Hepatocyte (in vitro differentiated cells): Measurements from ENCODE around the gene RSU1. TPM values are rescaled to one million over a fixed set of nuclear protein-coding genes. Genes with fewer than 3 reads are reported as not detected.
A peak's percentile ranks its signal among the peaks of the same experiment; 100 is the strongest.

Experiments
- DNase-seq: peaks from one replicate; pipeline ENCODE4 v3.0.0-alpha.2; 2016; ENCODE audit warnings: low spot score
- H2AFZ ChIP-seq: fragments of 200-600 bp; sonication (generic); 2 replicates; pipeline ENCODE4 v1.6.0; 2016; ENCODE audit warnings: antibody characterized with exemption, mild to moderate bottlenecking
- H3K27ac ChIP-seq: fragments of 200-600 bp; sonication (generic); 2 replicates; pipeline ENCODE4 v1.5.1; 2016; ENCODE audit warnings: mild to moderate bottlenecking
- H3K27me3 ChIP-seq: fragments of 200-600 bp; sonication (generic); 2 replicates; pipeline ENCODE4 v1.6.1; 2016
- H3K36me3 ChIP-seq: fragments of 200-600 bp; sonication (generic); replicated peaks from 2 replicates; pipeline ENCODE4 v1.5.1; 2016; ENCODE audit warnings: low read depth; ENCODE audit not compliant: insufficient read depth
- H3K4me1 ChIP-seq: fragments of 200-600 bp; sonication (generic); 2 replicates; pipeline ENCODE4 v1.5.1; 2016; ENCODE audit warnings: mild to moderate bottlenecking, moderate library complexity; ENCODE audit not compliant: insufficient read depth
- H3K4me2 ChIP-seq: fragments of 200-600 bp; sonication (generic); 2 replicates; pipeline ENCODE4 v1.6.0; 2016
- H3K4me3 ChIP-seq: fragments of 200-600 bp; sonication (generic); 2 replicates; pipeline ENCODE4 v1.5.1; 2016; ENCODE audit warnings: mild to moderate bottlenecking
- H3K79me2 ChIP-seq: fragments of 200-600 bp; sonication (generic); 2 replicates; pipeline ENCODE4 v1.6.0; 2017; ENCODE audit warnings: mild to moderate bottlenecking
- H3K9me2 ChIP-seq: fragments of 200-600 bp; sonication (generic); replicated peaks from 2 replicates; pipeline ENCODE4 v1.6.0; 2017; ENCODE audit warnings: mild to moderate bottlenecking; ENCODE audit not compliant: insufficient read depth
- H3K9me3 ChIP-seq: fragments of 200-600 bp; sonication (generic); 2 replicates; pipeline ENCODE4 v1.5.1; 2016; ENCODE audit warnings: low read depth, mild to moderate bottlenecking
- H4K20me1 ChIP-seq: fragments of 200-600 bp; sonication (generic); 2 replicates; pipeline ENCODE4 v1.6.0; 2016; ENCODE audit warnings: mild to moderate bottlenecking; ENCODE audit not compliant: insufficient read depth, poor library complexity, severe bottlenecking
- CTCF ChIP-seq: fragments of 200-600 bp; sonication (generic); IDR thresholded peaks from 2 replicates; pipeline ENCODE4 v1.5.1; 2016; ENCODE audit warnings: antibody characterized with exemption, mild to moderate bottlenecking; ENCODE audit not compliant: poor library complexity
- EZH2 ChIP-seq: fragments of 200-600 bp; sonication (generic); IDR thresholded peaks from 2 replicates; pipeline ENCODE4 v1.6.1; 2016; ENCODE audit warnings: antibody characterized with exemption, mild to moderate bottlenecking, borderline replicate concordance
- EZH2phosphoT487 ChIP-seq: fragments of 200-600 bp; sonication (generic); IDR thresholded peaks from one replicate; pipeline ENCODE4 v1.6.1; 2018; ENCODE audit warnings: antibody characterized with exemption, mild to moderate bottlenecking, low read depth, moderate library complexity; ENCODE audit not compliant: unreplicated experiment, severe bottlenecking
- WGBS: methylation state at CpG from one replicate; pipeline ENCODE4 v1.1.6; 2016; ENCODE audit warnings: low lambda C conversion rate; ENCODE audit errors: missing lambda C conversion rate; 5-methylcytosine and 5-hydroxymethylcytosine counted together
- polyA plus RNA-seq: library from polyadenylated mRNA; unstranded; fragments of >200 nt; fragmentation: Nextera tagmentation; extraction: Ambion mirVana; gene quantifications from 2 replicates; pipeline ENCODE4 v1.2.1, GENCODE V29; 2016
- total RNA-seq: library from RNA; depleted of rRNA; stranded (reverse); fragments of >200 nt; gene quantifications from 2 replicates; pipeline ENCODE4 v1.2.3, GENCODE V29; 2014

Gene RSU1
- total and polyA plus RNA-seq, 2 experiments from 2014 or later, result 37.0 to 52.3 TPM

GRCh38 chr10:16768702-16769101 lies 48.5 kb downstream of the RSU1 start:
- no peaks in the 10 kb centered on the region for H3K4me1 ChIP-seq
- H3K9me3 ChIP-seq, result no peaks in the 10 kb centered on the region
- no peak overlapping the region for H3K27ac ChIP-seq
- no peak overlapping the region for H3K4me3 ChIP-seq
- 96% methylated on average over 5 of the region's 5 CpGs for WGBS
- no peaks in the 10 kb centered on the region for H3K79me2 ChIP-seq
- H2AFZ ChIP-seq, result no peak overlapping the region
- no peak for DNase-seq
- H3K4me2 ChIP-seq, result no peak overlapping the region
- H3K36me3 ChIP-seq, result no peaks in the 10 kb centered on the region
- H3K9me2 ChIP-seq, result no peaks in the 10 kb centered on the region
- no peaks in the 10 kb centered on the region for H3K27me3 ChIP-seq
- no peaks in the 10 kb centered on the region for H4K20me1 ChIP-seq
- TF ChIP-seq EZH2phosphoT487, result no peak
- no peak for TF ChIP-seq EZH2

GRCh38 chr10:16765509-16766375 lies 51.5 kb downstream of the RSU1 start:
- Histone ChIP-seq H3K9me3 (no peaks in the 10 kb centered on the region), H3K4me2 (no peak overlapping the region), H3K27ac (no peak overlapping the region), H3K4me3 (no peak overlapping the region), H3K9me2 (no peaks in the 10 kb centered on the region), H3K4me1 (no peaks in the 10 kb centered on the region), H3K27me3 (no peaks in the 10 kb centered on the region), H3K79me2 (no peaks in the 10 kb centered on the region), H2AFZ (no peak overlapping the region), H3K36me3 (no peaks in the 10 kb centered on the region), H4K20me1 (no peaks in the 10 kb centered on the region)
- DNase-seq, result peak; percentile 11
- WGBS, result 72% methylated on average over 12 of the region's 12 CpGs
- TF ChIP-seq EZH2, result no peak
- no peak for TF ChIP-seq CTCF
- TF ChIP-seq EZH2phosphoT487, result no peak

- Histone ChIP-seq H3K79me2 (no peaks in the 10 kb centered on the region), H4K20me1 (no peaks in the 10 kb centered on the region), H3K9me3 (no peaks in the 10 kb centered on the region), H3K9me2 (no peaks in the 10 kb centered on the region), H2AFZ (no peak overlapping the region), H3K27me3 (no peaks in the 10 kb centered on the region), H3K36me3 (no peaks in the 10 kb centered on the region), H3K4me2 (no peak overlapping the region), H3K27ac (no peak overlapping the region), H3K4me3 (no peak overlapping the region), H3K4me1 (no peaks in the 10 kb centered on the region)
- DNase-seq, result no peak
- no peak for TF ChIP-seq EZH2phosphoT487
- no peak for TF ChIP-seq CTCF
- no peak for TF ChIP-seq EZH2
- WGBS, result 92% methylated on average over 8 of the region's 8 CpGs
Observed at GRCh38 chr10:16761300-16761699, 55.9 kb downstream of the RSU1 start.

GRCh38 chr10:16756561-16757221 lies 60.5 kb downstream of the RSU1 start:
- no peaks in the 10 kb centered on the region for H4K20me1 ChIP-seq
- no peak overlapping the region for H3K4me3 ChIP-seq
- H2AFZ ChIP-seq, result no peak overlapping the region
- H3K36me3 ChIP-seq, result no peaks in the 10 kb centered on the region
- no peak overlapping the region for H3K27ac ChIP-seq
- no peak for DNase-seq
- no peaks in the 10 kb centered on the region for H3K4me1 ChIP-seq
- H3K4me2 ChIP-seq, result no peak overlapping the region
- H3K9me2 ChIP-seq, result no peaks in the 10 kb centered on the region
- 95% methylated on average over 10 of the region's 12 CpGs for WGBS
- H3K9me3 ChIP-seq, result no peaks in the 10 kb centered on the region
- TF ChIP-seq EZH2phosphoT487 (no peak), CTCF (no peak), EZH2 (no peak)
- H3K27me3 ChIP-seq, result no peaks in the 10 kb centered on the region
- no peaks in the 10 kb centered on the region for H3K79me2 ChIP-seq
